Astrocyte (in vitro differentiated cells and primary cell): Measurements from ENCODE around the gene DEFB113. TPM values are rescaled to one million over a fixed set of nuclear protein-coding genes. Genes with fewer than 3 reads are reported as not detected.

Experiments used
- DNase-seq: peaks from one replicate; pipeline ENCODE4 v3.0.0-alpha.2; 2010; ENCODE audit warnings: low read depth
- FAIRE-seq: peaks from 2 replicates; lab custom pipeline; 2011; peaks lifted over from hg19 to GRCh38; lab: Jason Lieb, UNC
- H2AFZ ChIP-seq: 2 replicates; pipeline ENCODE4 v1.6.0; 2012; ENCODE audit warnings: low read depth, low read length, inconsistent platforms
- H3K27ac ChIP-seq: 2 replicates; pipeline ENCODE4 v1.5.1; 2011; ENCODE audit warnings: low read depth, low read length, inconsistent platforms
- H3K27me3 ChIP-seq: 2 replicates; pipeline ENCODE4 v1.6.0; 2011; ENCODE audit warnings: low read length, inconsistent platforms; ENCODE audit not compliant: insufficient read depth
- H3K36me3 ChIP-seq: 2 replicates; pipeline ENCODE4 v1.5.1; 2011; ENCODE audit warnings: low read length, inconsistent platforms; ENCODE audit not compliant: insufficient read depth
- H3K4me1 ChIP-seq: 2 replicates; pipeline ENCODE4 v1.5.1; 2011; ENCODE audit warnings: low read length, inconsistent platforms; ENCODE audit not compliant: insufficient read depth
- H3K4me2 ChIP-seq: 2 replicates; pipeline ENCODE4 v1.6.0; 2012; ENCODE audit warnings: low read length, inconsistent platforms
- H3K4me3 ChIP-seq: 2 replicates; pipeline ENCODE4 v1.5.1; 2011; ENCODE audit warnings: low read depth, mild to moderate bottlenecking, low read length, inconsistent platforms; ENCODE audit not compliant: insufficient read depth
- H3K79me2 ChIP-seq: 2 replicates; pipeline ENCODE4 v1.6.0; 2012; ENCODE audit warnings: mild to moderate bottlenecking, low read length, inconsistent platforms; ENCODE audit not compliant: insufficient read depth
- H3K9ac ChIP-seq: 2 replicates; pipeline ENCODE4 v1.6.0; 2012; ENCODE audit warnings: mild to moderate bottlenecking, low read length, inconsistent platforms
- H3K9me3 ChIP-seq: 2 replicates; pipeline ENCODE4 v1.5.1; 2012; ENCODE audit warnings: low read depth, mild to moderate bottlenecking, low read length, inconsistent platforms; ENCODE audit not compliant: insufficient read depth
- H4K20me1 ChIP-seq: 2 replicates; pipeline ENCODE4 v1.6.0; 2012; ENCODE audit warnings: low read length, inconsistent platforms; ENCODE audit not compliant: insufficient read depth
- H3K27ac Mint-ChIP-seq: one replicate; pipeline ENCODE4 v1.8.0; 2021; ENCODE audit warnings: mild to moderate bottlenecking, mixed read lengths; ENCODE audit not compliant: unreplicated experiment
- H3K27me3 Mint-ChIP-seq: one replicate; pipeline ENCODE4 v1.8.0; 2021; ENCODE audit warnings: low read depth, mixed read lengths; ENCODE audit not compliant: unreplicated experiment
- H3K36me3 Mint-ChIP-seq: one replicate; pipeline ENCODE4 v1.8.0; 2021; ENCODE audit warnings: low read depth, mixed read lengths; ENCODE audit not compliant: unreplicated experiment
- H3K4me1 Mint-ChIP-seq: one replicate; pipeline ENCODE4 v1.8.0; 2021; ENCODE audit warnings: low read depth, mixed read lengths; ENCODE audit not compliant: unreplicated experiment
- H3K4me3 Mint-ChIP-seq: one replicate; pipeline ENCODE4 v1.8.0; 2021; ENCODE audit warnings: mild to moderate bottlenecking, moderate library complexity, mixed read lengths; ENCODE audit not compliant: unreplicated experiment
- H3K9me3 Mint-ChIP-seq: one replicate; pipeline ENCODE4 v1.8.0; 2021; ENCODE audit warnings: mild to moderate bottlenecking, mixed read lengths; ENCODE audit not compliant: unreplicated experiment
- EZH2 ChIP-seq: IDR thresholded peaks from 2 replicates; pipeline ENCODE4 v1.6.1; 2012; ENCODE audit warnings: mild to moderate bottlenecking, low read length, inconsistent platforms; ENCODE audit not compliant: insufficient read depth
- total RNA-seq: library from RNA; stranded (reverse); gene quantifications from 2 replicates; pipeline ENCODE4 v1.2.1, GENCODE V29; 2021
- TF ChIP-seq, protein P1 (sequence below): IDR thresholded peaks from 2 replicates; pipeline ENCODE4 v1.5.1; 2011; ENCODE audit warnings: low read depth, mild to moderate bottlenecking, inconsistent platforms, low read length, moderate library complexity; ENCODE audit not compliant: insufficient read depth

The DEFB113 gene
- total RNA-seq, 1 donor from 2014 or later: not detected

DNA sequence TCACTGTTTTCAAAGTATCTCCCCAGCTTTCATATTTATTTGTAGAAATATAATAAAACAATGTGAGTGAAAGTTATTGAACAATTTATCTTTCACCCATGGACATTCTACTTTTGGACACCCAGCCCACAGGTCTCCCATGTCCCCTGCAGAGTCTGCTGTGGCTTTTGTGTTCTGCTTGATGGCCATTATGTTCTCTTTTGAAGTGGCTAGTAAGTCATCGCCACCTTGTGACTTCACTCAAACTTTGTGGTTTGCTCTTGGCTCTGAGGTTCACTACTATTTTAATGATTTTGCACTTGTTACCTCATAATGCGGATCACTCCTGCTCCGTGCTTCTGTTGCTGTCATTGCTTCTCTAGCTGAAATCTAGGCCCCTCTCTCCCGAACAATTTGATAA, 10.2 kb upstream of the DEFB113 start:
- H3K4me2 ChIP-seq: no peak overlapping the region
- H2AFZ ChIP-seq: no peak overlapping the region
- H3K9me3 Mint-ChIP-seq: no peaks in the 10 kb centered on the region
- H4K20me1 ChIP-seq: no peaks in the 10 kb centered on the region
- H3K27ac ChIP-seq: no peak overlapping the region
- H3K27me3 ChIP-seq: no peaks in the 10 kb centered on the region
- no peak overlapping the region for H3K4me3 Mint-ChIP-seq
- H3K36me3 Mint-ChIP-seq: no peaks in the 10 kb centered on the region
- no peaks in the 10 kb centered on the region for H3K36me3 ChIP-seq
- TF ChIP-seq, protein P1, sequence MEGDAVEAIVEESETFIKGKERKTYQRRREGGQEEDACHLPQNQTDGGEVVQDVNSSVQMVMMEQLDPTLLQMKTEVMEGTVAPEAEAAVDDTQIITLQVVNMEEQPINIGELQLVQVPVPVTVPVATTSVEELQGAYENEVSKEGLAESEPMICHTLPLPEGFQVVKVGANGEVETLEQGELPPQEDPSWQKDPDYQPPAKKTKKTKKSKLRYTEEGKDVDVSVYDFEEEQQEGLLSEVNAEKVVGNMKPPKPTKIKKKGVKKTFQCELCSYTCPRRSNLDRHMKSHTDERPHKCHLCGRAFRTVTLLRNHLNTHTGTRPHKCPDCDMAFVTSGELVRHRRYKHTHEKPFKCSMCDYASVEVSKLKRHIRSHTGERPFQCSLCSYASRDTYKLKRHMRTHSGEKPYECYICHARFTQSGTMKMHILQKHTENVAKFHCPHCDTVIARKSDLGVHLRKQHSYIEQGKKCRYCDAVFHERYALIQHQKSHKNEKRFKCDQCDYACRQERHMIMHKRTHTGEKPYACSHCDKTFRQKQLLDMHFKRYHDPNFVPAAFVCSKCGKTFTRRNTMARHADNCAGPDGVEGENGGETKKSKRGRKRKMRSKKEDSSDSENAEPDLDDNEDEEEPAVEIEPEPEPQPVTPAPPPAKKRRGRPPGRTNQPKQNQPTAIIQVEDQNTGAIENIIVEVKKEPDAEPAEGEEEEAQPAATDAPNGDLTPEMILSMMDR: no peak
- no peak for TF ChIP-seq EZH2
- no peak overlapping the region for H3K9ac ChIP-seq
- H3K9me3 ChIP-seq: peaks cover 3% of the 10 kb centered on the region
- H3K27ac Mint-ChIP-seq: no peak overlapping the region
- peaks cover 6% of the 10 kb centered on the region for H3K27me3 Mint-ChIP-seq
- H3K4me1 ChIP-seq: no peaks in the 10 kb centered on the region
- no peak overlapping the region for H3K4me3 ChIP-seq
- no peaks in the 10 kb centered on the region for H3K79me2 ChIP-seq
- DNase-seq (no peak), FAIRE-seq (no peak)
- no peaks in the 10 kb centered on the region for H3K4me1 Mint-ChIP-seq

GRCh38 chr6:49978332-49979226, 9.2 kb upstream of the DEFB113 start:
- no peak overlapping the region for H3K27ac ChIP-seq
- DNase-seq (no peak), FAIRE-seq (no peak)
- Mint-ChIP-seq H3K4me3 (no peak overlapping the region), H3K27me3 (peaks cover 6% of the 10 kb centered on the region), H3K36me3 (no peaks in the 10 kb centered on the region), H3K4me1 (no peaks in the 10 kb centered on the region), H3K9me3 (no peaks in the 10 kb centered on the region), H3K27ac (no peak overlapping the region)
- no peaks in the 10 kb centered on the region for H3K4me1 ChIP-seq
- no peaks in the 10 kb centered on the region for H3K27me3 ChIP-seq
- peaks cover 3% of the 10 kb centered on the region for H3K9me3 ChIP-seq
- TF ChIP-seq EZH2: no peak
- TF ChIP-seq, protein P1: no peak
- no peak overlapping the region for H3K4me3 ChIP-seq
- no peak overlapping the region for H2AFZ ChIP-seq
- no peaks in the 10 kb centered on the region for H3K36me3 ChIP-seq
- no peak overlapping the region for H3K4me2 ChIP-seq
- H4K20me1 ChIP-seq: no peaks in the 10 kb centered on the region
- no peaks in the 10 kb centered on the region for H3K79me2 ChIP-seq
- no peak overlapping the region for H3K9ac ChIP-seq

DNA sequence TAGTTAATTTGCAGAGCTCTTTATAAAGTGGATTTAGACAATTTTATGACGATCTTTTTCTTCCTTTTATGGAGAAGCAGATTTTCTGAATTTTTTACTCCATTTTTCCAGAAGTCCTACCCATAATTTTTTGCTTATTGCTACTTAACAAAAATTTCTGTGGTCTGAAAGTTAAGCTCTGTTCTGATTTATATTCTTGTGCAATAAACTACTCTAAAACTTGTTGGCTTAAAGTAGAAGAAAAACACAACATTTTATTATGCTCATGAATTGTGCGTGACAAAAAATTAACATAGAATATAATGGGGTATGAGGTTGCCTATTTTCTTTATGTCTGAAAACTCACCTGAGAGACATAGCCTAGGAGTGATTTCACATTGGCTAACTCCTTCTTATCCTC, 2.6 kb downstream of the DEFB113 start:
- no peak overlapping the region for H3K4me3 Mint-ChIP-seq
- H3K36me3 ChIP-seq: no peaks in the 10 kb centered on the region
- no peaks in the 10 kb centered on the region for H3K36me3 Mint-ChIP-seq
- no peaks in the 10 kb centered on the region for H3K79me2 ChIP-seq
- H3K9ac ChIP-seq: no peak overlapping the region
- TF ChIP-seq, protein P1: no peak
- TF ChIP-seq EZH2: no peak
- H3K27me3 Mint-ChIP-seq: peaks cover 3% of the 10 kb centered on the region
- H3K9me3 Mint-ChIP-seq: no peaks in the 10 kb centered on the region
- no peaks in the 10 kb centered on the region for H3K4me1 ChIP-seq
- no peaks in the 10 kb centered on the region for H3K4me1 Mint-ChIP-seq
- no peak overlapping the region for H3K27ac Mint-ChIP-seq
- H3K9me3 ChIP-seq: no peaks in the 10 kb centered on the region
- no peak overlapping the region for H3K4me2 ChIP-seq
- H2AFZ ChIP-seq: no peak overlapping the region
- H3K27ac ChIP-seq: no peak overlapping the region
- H3K4me3 ChIP-seq: no peak overlapping the region
- no peak for DNase-seq
- no peak for FAIRE-seq
- H3K27me3 ChIP-seq: no peaks in the 10 kb centered on the region
- no peaks in the 10 kb centered on the region for H4K20me1 ChIP-seq
